Measurements from ENCODE around the gene TOMM20. TPM values are rescaled to one million over a fixed set of nuclear protein-coding genes. Genes with fewer than 3 reads are reported as not detected.

TOMM20 gene
- total and polyA plus RNA-seq, 9 of the 15 experiments (the other 6 are each of a cell fraction or from before 2014, with no cell fraction given), result 70.6 to 334 (median 159) TPM

GRCh38 chr1:235113183-235113917 lies 15.3 kb downstream of the TOMM20 start (continued):
- TF ChIP-seq, protein P1, sequence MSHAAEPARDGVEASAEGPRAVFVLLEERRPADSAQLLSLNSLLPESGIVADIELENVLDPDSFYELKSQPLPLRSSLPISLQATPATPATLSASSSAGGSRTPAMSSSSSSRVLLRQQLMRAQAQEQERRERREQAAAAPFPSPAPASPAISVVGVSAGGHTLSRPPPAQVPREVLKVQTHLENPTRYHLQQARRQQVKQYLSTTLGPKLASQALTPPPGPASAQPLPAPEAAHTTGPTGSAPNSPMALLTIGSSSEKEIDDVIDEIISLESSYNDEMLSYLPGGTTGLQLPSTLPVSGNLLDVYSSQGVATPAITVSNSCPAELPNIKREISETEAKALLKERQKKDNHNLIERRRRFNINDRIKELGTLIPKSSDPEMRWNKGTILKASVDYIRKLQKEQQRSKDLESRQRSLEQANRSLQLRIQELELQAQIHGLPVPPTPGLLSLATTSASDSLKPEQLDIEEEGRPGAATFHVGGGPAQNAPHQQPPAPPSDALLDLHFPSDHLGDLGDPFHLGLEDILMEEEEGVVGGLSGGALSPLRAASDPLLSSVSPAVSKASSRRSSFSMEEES (CRISPR knock-in tag; IDR thresholded peaks at IDR 0.05), result no peak
- no peak for TF ChIP-seq RBM14 (IDR thresholded peaks at IDR 0.05; ENCODE audit: borderline replicate concordance, insufficient read depth, low read depth, low read length)
- TF ChIP-seq ZNF696 (CRISPR knock-in tag; conservative IDR thresholded peaks at IDR 0.05), result no peak
- no peak for TF ChIP-seq RFX1 (IDR thresholded peaks at IDR 0.05)
- no peak for TF ChIP-seq MIER1 (IDR thresholded peaks at IDR 0.05; ENCODE audit: low read depth)
- 0 out of 2 replicates have a peak, but pooled peaks have one; percentile 14 for TF ChIP-seq NFE2 (IDR thresholded peaks at IDR 0.05; ENCODE audit: low read depth)
- TF ChIP-seq, protein P2, sequence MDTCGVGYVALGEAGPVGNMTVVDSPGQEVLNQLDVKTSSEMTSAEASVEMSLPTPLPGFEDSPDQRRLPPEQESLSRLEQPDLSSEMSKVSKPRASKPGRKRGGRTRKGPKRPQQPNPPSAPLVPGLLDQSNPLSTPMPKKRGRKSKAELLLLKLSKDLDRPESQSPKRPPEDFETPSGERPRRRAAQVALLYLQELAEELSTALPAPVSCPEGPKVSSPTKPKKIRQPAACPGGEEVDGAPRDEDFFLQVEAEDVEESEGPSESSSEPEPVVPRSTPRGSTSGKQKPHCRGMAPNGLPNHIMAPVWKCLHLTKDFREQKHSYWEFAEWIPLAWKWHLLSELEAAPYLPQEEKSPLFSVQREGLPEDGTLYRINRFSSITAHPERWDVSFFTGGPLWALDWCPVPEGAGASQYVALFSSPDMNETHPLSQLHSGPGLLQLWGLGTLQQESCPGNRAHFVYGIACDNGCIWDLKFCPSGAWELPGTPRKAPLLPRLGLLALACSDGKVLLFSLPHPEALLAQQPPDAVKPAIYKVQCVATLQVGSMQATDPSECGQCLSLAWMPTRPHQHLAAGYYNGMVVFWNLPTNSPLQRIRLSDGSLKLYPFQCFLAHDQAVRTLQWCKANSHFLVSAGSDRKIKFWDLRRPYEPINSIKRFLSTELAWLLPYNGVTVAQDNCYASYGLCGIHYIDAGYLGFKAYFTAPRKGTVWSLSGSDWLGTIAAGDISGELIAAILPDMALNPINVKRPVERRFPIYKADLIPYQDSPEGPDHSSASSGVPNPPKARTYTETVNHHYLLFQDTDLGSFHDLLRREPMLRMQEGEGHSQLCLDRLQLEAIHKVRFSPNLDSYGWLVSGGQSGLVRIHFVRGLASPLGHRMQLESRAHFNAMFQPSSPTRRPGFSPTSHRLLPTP (IDR thresholded peaks at IDR 0.05; ENCODE audit: borderline replicate concordance, extremely low read depth, insufficient read length), result no peak
- TF ChIP-seq CBX3 (IDR thresholded peaks at IDR 0.05; ENCODE audit: borderline replicate concordance in 1 of 2, low read length in 2 of 2), result no peak
- no peak for TF ChIP-seq ASH1L (IDR thresholded peaks at IDR 0.05; ENCODE audit: borderline replicate concordance, low read depth, partially characterized antibody)
- no peak for TF ChIP-seq SMC3 (conservative IDR thresholded peaks at IDR 0.05; ENCODE audit: insufficient read depth, low read depth, low read length)
- TF ChIP-seq ZNF436 (CRISPR knock-in tag; IDR thresholded peaks at IDR 0.05), result no peak
- TF ChIP-seq E2F5 (CRISPR knock-in tag; IDR thresholded peaks at IDR 0.05), result no peak
- TF ChIP-seq ZNF121 (CRISPR knock-in tag; conservative IDR thresholded peaks at IDR 0.05), result no peak
- no peak for TF ChIP-seq SPI1 (IDR thresholded peaks at IDR 0.05; ENCODE audit: borderline replicate concordance, low read depth, low read length)
- TF ChIP-seq RFX7 (CRISPR knock-in tag; IDR thresholded peaks at IDR 0.05), result no peak
- TF ChIP-seq TGIF2 (CRISPR knock-in tag; IDR thresholded peaks at IDR 0.05), result no peak
- TF ChIP-seq RHOXF2B (CRISPR knock-in tag; conservative IDR thresholded peaks at IDR 0.05), result 0 out of 2 replicates have a peak, but pooled peaks have one; percentile 62
- TF ChIP-seq, protein P3, sequence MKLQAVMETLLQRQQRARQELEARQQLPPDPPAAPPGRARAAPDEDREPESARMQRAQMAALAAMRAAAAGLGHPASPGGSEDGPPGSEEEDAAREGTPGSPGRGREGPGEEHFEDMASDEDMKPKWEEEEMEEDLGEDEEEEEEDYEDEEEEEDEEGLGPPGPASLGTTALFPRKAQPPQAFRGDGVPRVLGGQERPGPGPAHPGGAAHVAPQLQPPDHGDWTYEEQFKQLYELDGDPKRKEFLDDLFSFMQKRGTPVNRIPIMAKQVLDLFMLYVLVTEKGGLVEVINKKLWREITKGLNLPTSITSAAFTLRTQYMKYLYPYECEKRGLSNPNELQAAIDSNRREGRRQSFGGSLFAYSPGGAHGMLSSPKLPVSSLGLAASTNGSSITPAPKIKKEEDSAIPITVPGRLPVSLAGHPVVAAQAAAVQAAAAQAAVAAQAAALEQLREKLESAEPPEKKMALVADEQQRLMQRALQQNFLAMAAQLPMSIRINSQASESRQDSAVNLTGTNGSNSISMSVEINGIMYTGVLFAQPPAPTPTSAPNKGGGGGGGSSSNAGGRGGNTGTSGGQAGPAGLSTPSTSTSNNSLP (IDR thresholded peaks at IDR 0.05; ENCODE audit: borderline replicate concordance, low read depth, low read length), result peak; percentile 57; the same call in 1 of the 2 replicates
- no peak for TF ChIP-seq GABPB2 (CRISPR knock-in tag; conservative IDR thresholded peaks at IDR 0.05)
- peak; percentile 87 for TF ChIP-seq HMBOX1 (IDR thresholded peaks at IDR 0.05)
